Panc1 (cell line): ENCODE data around the gene SFXN2.

ENCODE experiments used
- CTCF ChIP-seq: fragments of 450-650 bp; IDR thresholded peaks from 2 replicates; pipeline ENCODE4 v1.5.1; 2017; ENCODE audit warnings: mild to moderate bottlenecking
- POLR2AphosphoS5 ChIP-seq: IDR thresholded peaks from 2 replicates; pipeline ENCODE4 v1.6.1; 2012; ENCODE audit warnings: mild to moderate bottlenecking, low read depth, low read length, moderate library complexity
- REST ChIP-seq, 2 experiments: IDR thresholded peaks; 2 replicates each; pipeline ENCODE4 v1.6.1; 2011 to 2012; ENCODE audit warnings: low read depth in 2 of 2, control low read depth in 1 of 2, low read length in 1 of 2, mild to moderate bottlenecking in 1 of 2, moderate library complexity in 1 of 2; ENCODE audit not compliant: insufficient read depth in 1 of 2

GRCh38 chr10:102757323-102757722 is 42.9 kb downstream of the SFXN2 start:
- TF ChIP-seq CTCF (no peak), POLR2AphosphoS5 (no peak), REST (IDR thresholded peaks at IDR 0.05; ENCODE audit: insufficient read depth in 1 of 2, low read depth in 2 of 2, low read length in 1 of 2) (no peak)
